ENCODE data around the gene PRKCE. TPM values are rescaled to one million over a fixed set of nuclear protein-coding genes. Genes with fewer than 3 reads are reported as not detected.

The PRKCE gene
- total and polyA plus RNA-seq, 2 donors (not counting 3 experiments of a cell fraction or from before 2014, with no cell fraction given), result 27.9 to 33.9 TPM

GRCh38 chr2:45990131-45990530 lies 338.7 kb downstream of the PRKCE start:
- TF ChIP-seq MAX (IDR thresholded peaks at IDR 0.05; ENCODE audit: insufficient read depth, insufficient read length) (no peak), FOS (IDR thresholded peaks at IDR 0.05; ENCODE audit: borderline replicate concordance, insufficient read depth, low read length) (no peak), JUN (IDR thresholded peaks at IDR 0.05; ENCODE audit: borderline replicate concordance, insufficient read depth, insufficient read length, low read depth) (no peak), GATA2 (IDR thresholded peaks at IDR 0.05; ENCODE audit: insufficient read depth, insufficient read length, low read depth, low read length) (no peak), EZH2 (IDR thresholded peaks at IDR 0.05; ENCODE audit: borderline replicate concordance, low read depth, low read length, severe bottlenecking) (no peak), MYC (IDR thresholded peaks at IDR 0.05; ENCODE audit: low read depth, low read length) (no peak), POLR2A (IDR thresholded peaks at IDR 0.05; ENCODE audit: low read depth, low read length) (no peak), POLR2AphosphoS5 (IDR thresholded peaks at IDR 0.05; ENCODE audit: insufficient read depth, low read depth, low read length) (no peak)
- TF ChIP-seq, protein P1, sequence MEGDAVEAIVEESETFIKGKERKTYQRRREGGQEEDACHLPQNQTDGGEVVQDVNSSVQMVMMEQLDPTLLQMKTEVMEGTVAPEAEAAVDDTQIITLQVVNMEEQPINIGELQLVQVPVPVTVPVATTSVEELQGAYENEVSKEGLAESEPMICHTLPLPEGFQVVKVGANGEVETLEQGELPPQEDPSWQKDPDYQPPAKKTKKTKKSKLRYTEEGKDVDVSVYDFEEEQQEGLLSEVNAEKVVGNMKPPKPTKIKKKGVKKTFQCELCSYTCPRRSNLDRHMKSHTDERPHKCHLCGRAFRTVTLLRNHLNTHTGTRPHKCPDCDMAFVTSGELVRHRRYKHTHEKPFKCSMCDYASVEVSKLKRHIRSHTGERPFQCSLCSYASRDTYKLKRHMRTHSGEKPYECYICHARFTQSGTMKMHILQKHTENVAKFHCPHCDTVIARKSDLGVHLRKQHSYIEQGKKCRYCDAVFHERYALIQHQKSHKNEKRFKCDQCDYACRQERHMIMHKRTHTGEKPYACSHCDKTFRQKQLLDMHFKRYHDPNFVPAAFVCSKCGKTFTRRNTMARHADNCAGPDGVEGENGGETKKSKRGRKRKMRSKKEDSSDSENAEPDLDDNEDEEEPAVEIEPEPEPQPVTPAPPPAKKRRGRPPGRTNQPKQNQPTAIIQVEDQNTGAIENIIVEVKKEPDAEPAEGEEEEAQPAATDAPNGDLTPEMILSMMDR (IDR thresholded peaks at IDR 0.05; ENCODE audit: extremely low read depth in 1 of 2, insufficient read depth in 1 of 2, low read depth in 1 of 2, low read length in 2 of 2), result no peak
- H3K4me2 ChIP-seq (ENCODE audit: insufficient read depth, low read length), result no peak overlapping the region
- CTCF ChIA-PET, result interaction anchor here (0.6 to 1.1 kb wide), 3 partner anchors 13 to 632 kb away, joined by 3 read pairs; no protein-coding TSS in a partner anchor

More at GRCh38 chr2:45990131-45990530, 338.7 kb downstream of the PRKCE start:
- intact Hi-C loops (cut with micrococcal nuclease), result loop anchor here (10.0 kb wide), 1 partner anchor 885 kb away; no protein-coding TSS in a partner anchor
- no peak overlapping the region for H3K27ac ChIP-seq (ENCODE audit: insufficient read depth, low read depth, low read length)
- DNase-seq (ENCODE audit: low read depth, low spot score), result no peak
- BruUV-seq (replicated peaks), result no TSS peak
- no peaks in the 10 kb centered on the region for H4K20me1 ChIP-seq (replicated peaks; ENCODE audit: control insufficient read depth, extremely low read depth, insufficient read depth, low read length)
- H3K4me1 ChIP-seq (ENCODE audit: control insufficient read depth, extremely low read depth, insufficient read depth, low read length), result peaks cover 2% of the 10 kb centered on the region
- H3K79me2 ChIP-seq (ENCODE audit: control insufficient read depth, insufficient read depth, low read length), result no peaks in the 10 kb centered on the region
- H3K36me3 ChIP-seq (ENCODE audit: control insufficient read depth in 2 of 2, extremely low read depth in 1 of 2, insufficient read depth in 2 of 2, low read length in 2 of 2), result peaks cover 0 to 2% of the 10 kb centered on the region in 2 experiments
- dilution Hi-C loops (cut with MboI; ENCODE audit: extremely low pct_ligation_motif_present, low sequenced_read_pairs), result no loop called here
- no peak overlapping the region for H3K4me3 ChIP-seq (replicated peaks in 1 of 3; ENCODE audit: insufficient read depth in 1 of 3, low read depth in 1 of 3, low read length in 3 of 3)
- H3K9me3 ChIP-seq (replicated peaks; ENCODE audit: control insufficient read depth, insufficient read depth, low read length), result no peaks in the 10 kb centered on the region
- FAIRE-seq, result no peak
- H3K27me3 ChIP-seq (ENCODE audit: control insufficient read depth in 2 of 2, insufficient read depth in 2 of 2, low read length in 2 of 2), result no peaks in the 10 kb centered on the region
- POLR2A ChIA-PET, result no interaction called here
- H3K9me1 ChIP-seq (replicated peaks; ENCODE audit: control insufficient read depth, extremely low read depth, insufficient read depth, low read length), result no peaks in the 10 kb centered on the region
- H2AFZ ChIP-seq (ENCODE audit: low read depth, low read length), result no peak overlapping the region
- no peak overlapping the region for H3K9ac ChIP-seq (replicated peaks; ENCODE audit: extremely low read depth, insufficient read depth, low read length)
